Right renal cortex interstitium (tissue), 3 donors: ENCODE data around the gene IL1RN. TPM values are rescaled to one million over a fixed set of nuclear protein-coding genes. Genes with fewer than 3 reads are reported as not detected.

Experiments
- DNase-seq, 3 donors: peaks; one replicate each; pipeline ENCODE4 v3.0.0-alpha.2; 2013; ENCODE audit warnings: low read depth in 3 of 3, low spot score in 2 of 3
- polyA plus RNA-seq, 3 donors: library from polyadenylated mRNA; unstranded; fragments of 120-200 nt; gene quantifications; one replicate each; pipeline ENCODE4 v1.2.1, GENCODE V29; 2013; ENCODE audit not compliant: insufficient read length in 3 of 3

Gene IL1RN
- polyA plus RNA-seq, 3 donors: 0.74 to 3.7 (median 1.3) TPM

GRCh38 chr2:113124984-113125855 is 2.2 kb upstream of the IL1RN start:
- no peak for DNase-seq

GRCh38 chr2:113127646-113128570 is 510 bp downstream of the IL1RN start:
- DNase-seq: no peak

- DNase-seq: no peak
These were observed 2.2 kb downstream of the IL1RN start for GRCh38 chr2:113129519-113130078.

GRCh38 chr2:113131352-113132185 is 4.2 kb downstream of the IL1RN start:
- no peak for DNase-seq

GRCh38 chr2:113132414-113133021 is 5.1 kb downstream of the IL1RN start:
- no peak for DNase-seq

- no peak for DNase-seq
These were observed 6.6 kb downstream of the IL1RN start for GRCh38 chr2:113133704-113134598.

GRCh38 chr2:113134717-113135116 is 7.3 kb downstream of the IL1RN start:
- DNase-seq: no peak

GRCh38 chr2:113135317-113135716 is 7.9 kb downstream of the IL1RN start:
- no peak for DNase-seq

GRCh38 chr2:113136828-113137775 is 9.7 kb downstream of the IL1RN start:
- DNase-seq: peak in 2 of 3 donors; percentile 26 to 48

GRCh38 chr2:113137827-113138226 is 10.4 kb downstream of the IL1RN start:
- DNase-seq: no peak

- peak; percentile 65 to 78 (median 71) for DNase-seq
These were observed 11.3 kb downstream of the IL1RN start for GRCh38 chr2:113138428-113139322.

- no peak for DNase-seq
These were observed 14.1 kb downstream of the IL1RN start for GRCh38 chr2:113141451-113141850.

- DNase-seq: no peak
These were observed 14.9 kb downstream of the IL1RN start for GRCh38 chr2:113142290-113142689.

- no peak for DNase-seq
These were observed 16.9 kb downstream of the IL1RN start for GRCh38 chr2:113144259-113144658.

- DNase-seq: no peak
These were observed 21.5 kb downstream of the IL1RN start for GRCh38 chr2:113148606-113149552.
